Measurements from ENCODE around the gene SDF2.
"Not testable (repeated sequence)": the region's sequence is repeated elsewhere in the genome, so short reads cannot be mapped to it uniquely, and the experiment has no call there.

SDF2 gene

GRCh38 chr17:28685366-28685765, 23.7 kb upstream of the SDF2 start:
- no peak for DNase-seq (ENCODE audit: low read depth in 1 of 2, low spot score in 1 of 2)

- DNase-seq (ENCODE audit: low read depth in 1 of 2, low spot score in 1 of 2) = no peak
Measured at GRCh38 chr17:28684963-28685362, 23.3 kb upstream of the SDF2 start.

GRCh38 chr17:28682655-28683054, 20.9 kb upstream of the SDF2 start:
- no peak for DNase-seq (ENCODE audit: low read depth in 1 of 2, low spot score in 1 of 2)

GRCh38 chr17:28675980-28676379, 14.3 kb upstream of the SDF2 start:
- DNase-seq (ENCODE audit: low read depth in 1 of 2, low spot score in 1 of 2) = no peak

- no peak for DNase-seq (ENCODE audit: low read depth in 1 of 2, low spot score in 1 of 2)
Measured at GRCh38 chr17:28675490-28675889, 13.8 kb upstream of the SDF2 start.

GRCh38 chr17:28669918-28670317, 8.2 kb upstream of the SDF2 start:
- DNase-seq (ENCODE audit: low read depth in 1 of 2, low spot score in 1 of 2) = no peak

- no peak for DNase-seq (ENCODE audit: low read depth in 1 of 2, low spot score in 1 of 2)
Measured at GRCh38 chr17:28667870-28668269, 6.2 kb upstream of the SDF2 start.

GRCh38 chr17:28665994-28666393, 4.3 kb upstream of the SDF2 start:
- no peak for DNase-seq (ENCODE audit: low read depth in 1 of 2, low spot score in 1 of 2)

- DNase-seq (ENCODE audit: low read depth in 1 of 2, low spot score in 1 of 2) = no peak
Measured at GRCh38 chr17:28663723-28664122, 2.0 kb upstream of the SDF2 start.

- DNase-seq (ENCODE audit: low read depth in 1 of 2, low spot score in 1 of 2) = no peak
Measured at GRCh38 chr17:28662527-28662829, 772 bp upstream of the SDF2 start.

- DNase-seq (ENCODE audit: low read depth in 1 of 2, low spot score in 1 of 2) = not testable (repeated sequence)
Measured at GRCh38 chr17:28659497-28659881, 2.2 kb downstream of the SDF2 start.

GRCh38 chr17:28658766-28659496, 2.8 kb downstream of the SDF2 start:
- not testable (repeated sequence) for DNase-seq (ENCODE audit: low read depth in 1 of 2, low spot score in 1 of 2)

- not testable (repeated sequence) for DNase-seq (ENCODE audit: low read depth in 1 of 2, low spot score in 1 of 2)
Measured at GRCh38 chr17:28658342-28658741, 3.4 kb downstream of the SDF2 start.

- no peak for DNase-seq (ENCODE audit: low read depth in 1 of 2, low spot score in 1 of 2)
Measured at GRCh38 chr17:28657756-28658155, 4.0 kb downstream of the SDF2 start.

- DNase-seq (ENCODE audit: low read depth in 1 of 2, low spot score in 1 of 2) = no peak
Measured at GRCh38 chr17:28655160-28655559, 6.5 kb downstream of the SDF2 start.

GRCh38 chr17:28648698-28649097, 13.0 kb downstream of the SDF2 start:
- no peak for DNase-seq (ENCODE audit: low read depth in 1 of 2, low spot score in 1 of 2)

GRCh38 chr17:28646039-28646754, 15.5 kb downstream of the SDF2 start:
- no peak for DNase-seq (ENCODE audit: low read depth in 1 of 2, low spot score in 1 of 2)

GRCh38 chr17:28645576-28645939, 16.1 kb downstream of the SDF2 start:
- DNase-seq (ENCODE audit: low read depth in 1 of 2, low spot score in 1 of 2) = no peak

GRCh38 chr17:28644787-28645575, 16.7 kb downstream of the SDF2 start, which contains the start of gene BLTP2:
Gene BLTP2 (minus strand): TSS chr17:28645158. CDS start chr17:28645056, 102 bp downstream.
- DNase-seq (ENCODE audit: low read depth in 1 of 2, low spot score in 1 of 2) = peak; percentile 92 to 94

GRCh38 chr17:28643983-28644786, 17.5 kb downstream of the SDF2 start:
- no peak for DNase-seq (ENCODE audit: low read depth in 1 of 2, low spot score in 1 of 2)

GRCh38 chr17:28641579-28641978, 20.1 kb downstream of the SDF2 start:
- no peak for DNase-seq (ENCODE audit: low read depth in 1 of 2, low spot score in 1 of 2)

Data from activated T-helper 1 cell treated with anti-CD3 and anti-CD28 coated beads, Interleukin-2, amount 50 U/mL, for 16 hours (primary cell).